Adrenal gland (tissue), 12 donors: ENCODE measurements around the gene TMCC1. TPM values are rescaled to one million over a fixed set of nuclear protein-coding genes. Genes with fewer than 3 reads are reported as not detected.
"Not testable (repeated sequence)": the region's sequence is repeated elsewhere in the genome, so short reads cannot be mapped to it uniquely, and the experiment has no call there.

Experiments used
- DNase-seq, 7 donors: peaks; one replicate each; pipeline ENCODE4 v3.0.0-alpha.2; 2019 to 2020
- H3K27ac ChIP-seq, 5 donors: fragments of 200-600 bp; sonication (generic) in 4 of 5; 1 replicate in 3 of 5; 2 replicates in 2 of 5; pipeline versions ENCODE4 v1.5.1 to v1.8.0; 2016 to 2020; ENCODE audit warnings: mild to moderate bottlenecking in 1 of 5
- H3K27me3 ChIP-seq: fragments of 200-600 bp; 2 replicates; pipeline ENCODE4 v1.8.0; 2021
- H3K36me3 ChIP-seq, 2 donors: fragments of 200-600 bp; replicated peaks in 1 of 2; 1 replicate in 1 of 2; 2 replicates in 1 of 2; pipeline versions ENCODE4 v1.5.1 to v1.8.0; 2018 to 2022
- H3K4me1 ChIP-seq, 2 donors: fragments of 200-600 bp; replicated peaks in 1 of 2; 1 replicate in 1 of 2; 2 replicates in 1 of 2; pipeline versions ENCODE4 v1.5.1 to v1.8.0; 2018 to 2021
- H3K4me3 ChIP-seq, 4 donors: fragments of 200-600 bp; sonication (generic) in 3 of 4; one replicate each; pipeline ENCODE4 v1.5.1; 2016 to 2018
- H3K9me3 ChIP-seq, 3 donors: fragments of 200-600 bp; sonication (generic) in 1 of 3; replicated peaks in 1 of 3; 1 replicate in 2 of 3; 2 replicates in 1 of 3; pipeline versions ENCODE4 v1.5.1 to v1.8.0; 2016 to 2021
- CTCF ChIP-seq, 6 experiments: fragments of 450-650 bp in 4 of 6; fragments of 200-600 bp in 2 of 6; sonication (generic) in 1 of 6; IDR thresholded peaks; 1 replicate in 5 of 6; 2 replicates in 1 of 6; pipeline versions ENCODE4 v1.5.1 to v1.8.0; 2016 to 2021; ENCODE audit warnings: antibody characterized with exemption in 6 of 6, mild to moderate bottlenecking in 2 of 6, moderate library complexity in 1 of 6
- POLR2A ChIP-seq, 2 donors: fragments of 450-650 bp; IDR thresholded peaks; one replicate each; pipeline ENCODE4 v1.6.1; 2017; ENCODE audit warnings: antibody characterized with exemption in 2 of 2, mild to moderate bottlenecking in 2 of 2, moderate library complexity in 1 of 2
- WGBS, 4 donors: extraction: QIAGEN DNeasy Blood & Tissue Kit in 2 of 4; methylation state at CpG; one replicate each; pipeline versions ENCODE4 v1.1.5 to v1.1.7; 2013 to 2017; 5-methylcytosine and 5-hydroxymethylcytosine counted together
- intact Hi-C, 2 donors: fragments of 100-400 bp; cut with DNase I; formaldehyde crosslinking; loops; one replicate each; pipeline versions ENCODE4 v1.14.1 to v1.15.0; 2022 to 2023
- polyA plus RNA-seq, 3 donors: library from polyadenylated mRNA; stranded (reverse); fragments of 200-250 nt in 2 of 3; fragments of 350-450 nt in 1 of 3; fragmentation: Illumina TruSeq in 1 of 3; extraction: RNeasy Lipid Tissue Mini Kit (QIAGEN cat#74804) in 1 of 3; gene quantifications; one replicate each; pipeline ENCODE4 v1.2.3, GENCODE V29; 2013 to 2014
- total RNA-seq, 9 donors: library from RNA; depleted of rRNA in 4 of 9; stranded (reverse); fragments of >200 nt in 4 of 9; fragments of 120-200 nt in 1 of 9; fragmentation: NEBNext Ultra II Directional in 1 of 9; extraction: Animal tissue kit (Norgen Biotek cat#: 25700) in 1 of 9; gene quantifications; one replicate each; pipeline versions ENCODE4 v1.1.0 to v1.2.4, GENCODE V29; 2013 to 2023
- donor health status: healthy with polysubstance abuse.
- donor health status: Bipolar disorder and iron deficiency.
- donor health status: DM: yes; HTN: yes; CAD: no.
- donor health status: DM: no; HTN: no; CAD: no.
- donor health status: DM: no; HTN: no; CAD: no.
- donor health status: DM: yes; HTN: yes; CAD: no.

TMCC1 gene
- total and polyA plus RNA-seq, 12 donors: 6.3 to 141 (median 22.9) TPM

DNA sequence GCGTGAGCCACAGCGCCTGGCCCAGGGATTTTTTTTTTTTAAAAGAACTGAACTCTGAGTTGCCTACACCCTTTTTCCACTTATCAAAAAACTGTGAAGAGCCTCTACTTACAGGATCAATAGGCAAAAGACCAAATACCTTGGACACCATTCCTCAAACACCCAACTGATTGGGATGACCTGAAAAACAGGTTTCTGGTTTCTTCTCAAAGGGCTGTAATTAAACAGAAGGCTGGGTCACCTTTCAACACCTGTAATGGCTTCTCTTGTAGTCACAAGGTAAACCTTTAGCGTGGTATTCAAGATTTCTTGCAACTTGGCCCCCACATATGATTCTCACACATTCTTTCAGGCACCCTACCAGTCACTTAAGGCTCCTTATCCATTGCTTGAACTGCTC, 248.7 kb downstream of the TMCC1 start:
- Histone ChIP-seq H3K9me3 (no peaks in the 10 kb centered on the region), H3K27ac (no peak overlapping the region), H3K36me3 (no peaks in the 10 kb centered on the region), H3K4me3 (no peak overlapping the region), H3K27me3 (no peaks in the 10 kb centered on the region), H3K4me1 (peaks cover 0 to under 1% of the 10 kb centered on the region in 2 donors)
- no peak for DNase-seq
- intact Hi-C loops: loop anchor here in 1 of 2 donors (5.0 kb wide), 2 partner anchors 182 to 287 kb away; no protein-coding TSS in a partner anchor
- WGBS, 4 donors: 92 to 98% (median 94%) methylated on average over 3 of the region's 3 CpGs
- TF ChIP-seq POLR2A (IDR thresholded peaks at IDR 0.05) (no peak), CTCF (IDR thresholded peaks at IDR 0.05) (no peak)

DNA sequence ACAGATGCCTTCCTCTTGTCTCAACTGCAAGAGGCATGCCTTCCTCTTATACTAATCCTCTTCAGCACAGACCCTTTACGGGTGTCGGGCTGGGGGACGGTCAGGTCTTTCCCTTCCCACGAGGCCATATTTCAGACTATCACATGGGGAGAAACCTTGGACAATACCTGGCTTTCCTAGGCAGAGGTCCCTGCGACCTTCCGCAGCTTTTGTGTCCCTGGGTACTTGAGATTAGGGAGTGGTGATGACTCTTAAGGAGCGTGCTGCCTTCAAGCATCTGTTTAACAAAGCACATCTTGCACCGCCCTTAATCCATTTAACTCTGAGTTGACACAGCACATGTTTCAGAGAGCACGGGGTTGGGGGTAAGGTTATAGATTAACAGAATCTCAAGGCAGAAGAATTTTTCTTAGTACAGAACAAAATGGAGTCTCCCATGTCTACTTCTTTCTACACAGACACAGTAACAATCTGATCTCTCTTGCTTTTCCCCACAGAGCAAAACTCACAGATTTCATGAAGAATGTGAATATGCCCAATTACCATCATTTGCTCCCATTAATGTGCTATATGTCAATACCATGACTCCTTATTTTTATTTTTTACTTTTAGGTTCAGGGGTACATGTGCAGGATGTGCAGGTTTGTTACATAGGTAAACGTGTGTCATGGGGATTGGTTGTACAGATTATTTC, 251.8 kb downstream of the TMCC1 start:
- intact Hi-C loops, DNase-seq, H3K27me3 ChIP-seq, H3K4me1 ChIP-seq, H3K36me3 ChIP-seq, H3K9me3 ChIP-seq, H3K4me3 ChIP-seq, H3K27ac ChIP-seq: not testable (repeated sequence)
- 40 to 62% (median 47%) methylated on average over 7 to 10 of the region's 10 CpGs for WGBS, 4 donors

- H3K27ac ChIP-seq, DNase-seq, H3K36me3 ChIP-seq, H3K4me3 ChIP-seq, intact Hi-C loops, H3K9me3 ChIP-seq, H3K27me3 ChIP-seq, H3K4me1 ChIP-seq: not testable (repeated sequence)
- 82 to 89% (median 84%) methylated on average over 7 of the region's 7 CpGs for WGBS, 4 donors
These were observed 252.5 kb downstream of the TMCC1 start for GRCh38 chr3:129640985-129641384.

- H3K4me3 ChIP-seq: no peak overlapping the region
- no peaks in the 10 kb centered on the region for H3K36me3 ChIP-seq
- H3K27ac ChIP-seq: no peak overlapping the region
- no peaks in the 10 kb centered on the region for H3K4me1 ChIP-seq
- no peaks in the 10 kb centered on the region for H3K27me3 ChIP-seq
- WGBS, 4 donors: 72 to 85% (median 75%) methylated on average over 3 of the region's 3 CpGs
- no peaks in the 10 kb centered on the region for H3K9me3 ChIP-seq
- no peak for DNase-seq
- no peak for TF ChIP-seq POLR2A (IDR thresholded peaks at IDR 0.05)
- TF ChIP-seq CTCF (IDR thresholded peaks at IDR 0.05): no peak
- intact Hi-C loops: no loop called here
These were observed 255.0 kb downstream of the TMCC1 start for GRCh38 chr3:129638481-129638880.

DNA sequence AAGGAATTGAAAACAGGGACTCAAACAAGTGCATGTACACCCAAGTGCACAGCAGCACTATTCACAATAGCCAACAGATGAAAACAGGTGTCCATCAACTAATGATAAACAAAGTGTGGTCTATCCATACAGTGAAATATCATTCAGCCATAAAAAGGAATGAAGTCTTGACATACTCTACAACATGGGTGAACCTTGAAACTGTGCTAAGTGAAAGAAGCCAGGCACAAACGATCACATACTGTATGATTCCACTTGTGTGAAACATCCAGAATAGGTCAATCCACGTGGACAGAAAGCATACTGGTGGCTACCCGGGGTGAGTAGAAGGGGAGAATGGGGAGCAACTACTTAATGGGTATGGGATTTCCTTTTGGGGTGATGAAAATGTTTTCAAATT, 257.4 kb downstream of the TMCC1 start:
- Histone ChIP-seq H3K27me3 (no peaks in the 10 kb centered on the region), H3K9me3 (no peaks in the 10 kb centered on the region), H3K36me3 (no peaks in the 10 kb centered on the region), H3K4me3 (no peak overlapping the region), H3K4me1 (no peaks in the 10 kb centered on the region), H3K27ac (no peak overlapping the region)
- 87 to 90% (median 89%) methylated on average over 3 of the region's 3 CpGs for WGBS, 4 donors
- intact Hi-C loops: no loop called here
- DNase-seq: no peak
- TF ChIP-seq POLR2A (IDR thresholded peaks at IDR 0.05) (no peak), CTCF (IDR thresholded peaks at IDR 0.05) (no peak)
